ENCODE measurements around the gene MRC2.
"Not testable (repeated sequence)": the region's sequence is repeated elsewhere in the genome, so short reads cannot be mapped to it uniquely, and the experiment has no call there.

Gene MRC2

DNA sequence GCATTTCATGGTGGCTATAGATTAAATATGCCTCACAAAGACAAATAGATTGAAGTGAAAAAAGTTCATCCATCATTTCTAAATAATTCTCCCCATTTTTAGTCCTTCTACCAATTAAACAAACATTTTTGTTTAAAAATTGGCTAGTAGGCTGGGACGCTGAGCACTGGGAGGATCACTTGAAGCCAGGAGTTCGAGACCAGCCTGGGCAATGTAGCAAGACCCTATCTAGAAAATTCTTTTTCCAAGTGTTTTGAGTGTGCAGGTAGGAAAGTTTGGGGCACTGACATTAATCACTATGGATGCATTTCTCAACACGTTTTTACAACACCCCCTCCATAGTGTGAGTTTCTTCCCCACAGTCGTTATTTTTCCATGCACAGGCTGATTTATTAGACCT, 56.7 kb downstream of the MRC2 start:
- TF ChIP-seq, protein P1, sequence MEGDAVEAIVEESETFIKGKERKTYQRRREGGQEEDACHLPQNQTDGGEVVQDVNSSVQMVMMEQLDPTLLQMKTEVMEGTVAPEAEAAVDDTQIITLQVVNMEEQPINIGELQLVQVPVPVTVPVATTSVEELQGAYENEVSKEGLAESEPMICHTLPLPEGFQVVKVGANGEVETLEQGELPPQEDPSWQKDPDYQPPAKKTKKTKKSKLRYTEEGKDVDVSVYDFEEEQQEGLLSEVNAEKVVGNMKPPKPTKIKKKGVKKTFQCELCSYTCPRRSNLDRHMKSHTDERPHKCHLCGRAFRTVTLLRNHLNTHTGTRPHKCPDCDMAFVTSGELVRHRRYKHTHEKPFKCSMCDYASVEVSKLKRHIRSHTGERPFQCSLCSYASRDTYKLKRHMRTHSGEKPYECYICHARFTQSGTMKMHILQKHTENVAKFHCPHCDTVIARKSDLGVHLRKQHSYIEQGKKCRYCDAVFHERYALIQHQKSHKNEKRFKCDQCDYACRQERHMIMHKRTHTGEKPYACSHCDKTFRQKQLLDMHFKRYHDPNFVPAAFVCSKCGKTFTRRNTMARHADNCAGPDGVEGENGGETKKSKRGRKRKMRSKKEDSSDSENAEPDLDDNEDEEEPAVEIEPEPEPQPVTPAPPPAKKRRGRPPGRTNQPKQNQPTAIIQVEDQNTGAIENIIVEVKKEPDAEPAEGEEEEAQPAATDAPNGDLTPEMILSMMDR (IDR thresholded peaks at IDR 0.05; ENCODE audit: control insufficient read depth, extremely low read depth, insufficient read depth), result no peak
- no peak overlapping the region for H3K4me3 ChIP-seq (ENCODE audit: low read depth, low read length)
- no peak for DNase-seq (ENCODE audit: low read depth)

DNA sequence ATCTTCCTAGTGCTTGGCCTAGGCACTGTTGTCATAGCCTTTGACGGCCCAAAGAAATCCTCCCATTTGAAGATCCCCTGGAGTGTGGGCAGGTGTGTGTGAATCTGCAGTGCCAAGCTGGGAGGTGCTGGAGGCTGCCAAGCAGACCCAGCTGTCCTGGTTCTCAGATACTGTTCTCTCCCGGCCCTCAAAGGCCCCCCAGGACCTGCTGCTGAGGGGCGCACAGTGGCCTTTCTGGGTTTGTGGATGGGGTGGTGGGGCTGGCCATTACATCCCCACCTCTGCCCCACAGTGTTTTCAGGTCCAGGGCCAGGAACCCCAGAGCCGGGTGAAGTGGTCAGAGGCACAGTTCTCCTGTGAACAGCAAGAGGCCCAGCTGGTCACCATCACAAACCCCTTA, 60.5 kb downstream of the MRC2 start:
- no peak for DNase-seq (ENCODE audit: low read depth)
- TF ChIP-seq, protein P1 (IDR thresholded peaks at IDR 0.05; ENCODE audit: control insufficient read depth, extremely low read depth, insufficient read depth), result no peak
- H3K4me3 ChIP-seq (ENCODE audit: low read depth, low read length), result no peak overlapping the region

DNA sequence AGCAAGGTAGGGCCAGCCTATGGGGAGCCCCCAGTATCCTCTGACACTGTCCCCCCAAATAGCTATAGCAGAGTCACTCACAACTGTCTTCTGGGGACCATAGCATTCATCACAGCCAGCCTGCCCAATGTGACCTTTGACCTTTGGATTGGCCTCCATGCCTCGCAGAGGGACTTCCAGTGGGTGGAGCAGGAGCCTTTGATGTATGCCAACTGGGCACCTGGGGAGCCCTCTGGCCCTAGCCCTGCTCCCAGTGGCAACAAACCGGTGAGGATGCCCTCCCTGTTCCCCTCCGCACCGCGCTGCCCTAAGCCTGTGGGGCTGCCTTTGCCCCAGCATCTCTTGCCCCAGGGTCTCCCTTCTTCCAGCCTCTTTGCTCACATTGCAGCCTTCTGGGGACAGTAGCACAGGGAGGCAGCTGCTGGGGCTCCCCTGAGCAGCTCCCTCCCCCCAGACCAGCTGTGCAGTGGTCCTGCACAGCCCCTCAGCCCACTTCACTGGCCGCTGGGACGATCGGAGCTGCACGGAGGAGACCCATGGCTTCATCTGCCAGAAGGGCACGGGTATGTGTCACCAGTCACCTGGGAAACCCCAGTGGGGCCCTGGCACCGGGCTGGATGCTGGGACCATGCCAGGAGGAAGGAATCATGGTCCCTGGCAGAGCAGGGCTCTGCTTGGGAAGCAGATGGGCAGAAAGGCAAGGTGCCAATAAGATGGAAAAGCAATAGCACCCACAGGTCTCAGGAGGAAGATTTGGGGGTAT, 61.1 kb downstream of the MRC2 start:
- no peak overlapping the region for H3K4me3 ChIP-seq (ENCODE audit: low read depth, low read length)
- no peak for DNase-seq (ENCODE audit: low read depth)
- TF ChIP-seq, protein P1 (IDR thresholded peaks at IDR 0.05; ENCODE audit: control insufficient read depth, extremely low read depth, insufficient read depth), result no peak

- no peak overlapping the region for H3K4me3 ChIP-seq (ENCODE audit: low read depth, low read length)
- no peak for DNase-seq (ENCODE audit: low read depth)
- TF ChIP-seq, protein P1 (IDR thresholded peaks at IDR 0.05; ENCODE audit: control insufficient read depth, extremely low read depth, insufficient read depth), result no peak
Observed at GRCh38 chr17:62689441-62690167, 62.1 kb downstream of the MRC2 start.

- TF ChIP-seq, protein P1 (IDR thresholded peaks at IDR 0.05; ENCODE audit: control insufficient read depth, extremely low read depth, insufficient read depth), result 0 out of 2 replicates have a peak, but pooled peaks have one; percentile 1
- DNase-seq (ENCODE audit: low read depth), result no peak
Observed at GRCh38 chr17:62690168-62690897, 62.9 kb downstream of the MRC2 start.

DNA sequence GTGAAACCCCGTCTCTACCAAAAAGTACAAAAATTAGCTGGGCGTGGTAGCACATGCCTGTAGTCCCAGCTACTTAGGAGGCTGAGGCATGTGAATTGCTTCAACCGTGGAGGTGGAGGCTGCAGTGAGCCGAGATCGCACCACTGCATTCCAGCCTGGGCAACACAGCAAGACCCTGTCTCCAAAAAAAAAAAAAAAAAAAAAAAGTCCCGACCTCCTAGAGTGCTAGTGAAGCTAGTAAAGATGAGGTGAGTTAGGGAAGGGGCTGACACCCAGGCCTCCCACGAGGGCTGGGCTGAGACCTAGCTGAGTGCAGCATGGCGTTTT, 64.1 kb downstream of the MRC2 start:
- not testable (repeated sequence) for H3K4me3 ChIP-seq (ENCODE audit: low read depth, low read length); DNase-seq (ENCODE audit: low read depth)

More at GRCh38 chr17:62690168-62690897, 62.9 kb downstream of the MRC2 start:
- H3K4me3 ChIP-seq (ENCODE audit: low read depth, low read length), result no peak overlapping the region

DNA sequence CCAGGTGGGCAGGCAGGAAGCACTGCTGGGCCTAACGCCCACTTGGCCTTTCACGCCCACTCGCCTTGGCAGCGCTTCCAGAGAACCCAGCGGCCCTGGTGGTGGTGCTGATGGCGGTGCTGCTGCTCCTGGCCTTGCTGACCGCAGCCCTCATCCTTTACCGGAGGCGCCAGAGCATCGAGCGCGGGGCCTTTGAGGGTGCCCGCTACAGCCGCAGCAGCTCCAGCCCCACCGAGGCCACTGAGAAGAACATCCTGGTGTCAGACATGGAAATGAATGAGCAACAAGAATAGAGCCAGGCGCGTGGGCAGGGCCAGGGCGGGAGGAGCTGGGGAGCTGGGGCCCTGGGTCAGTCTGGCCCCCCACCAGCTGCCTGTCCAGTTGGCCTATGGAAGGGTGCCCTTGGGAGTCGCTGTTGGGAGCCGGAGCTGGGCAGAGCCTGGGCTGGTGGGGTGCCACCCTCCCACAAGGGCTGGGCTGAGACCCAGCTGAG, 64.7 kb downstream of the MRC2 start:
- TF ChIP-seq, protein P1 (IDR thresholded peaks at IDR 0.05; ENCODE audit: control insufficient read depth, extremely low read depth, insufficient read depth), result no peak
- no peak overlapping the region for H3K4me3 ChIP-seq (ENCODE audit: low read depth, low read length)
- DNase-seq (ENCODE audit: low read depth), result no peak

Data from LNCaP clone FGC (cell line).